Kidney epithelial cell (primary cell): ENCODE results near the gene SNN. TPM values are rescaled to one million over a fixed set of nuclear protein-coding genes. Genes with fewer than 3 reads are reported as not detected.

Experiments
- DNase-seq: peaks from one replicate; pipeline ENCODE4 v3.0.0-alpha.2; 2010; ENCODE audit warnings: low read depth
- H3K27me3 ChIP-seq: 2 replicates; pipeline ENCODE4 v1.6.0; 2011; ENCODE audit warnings: low read length; ENCODE audit not compliant: control insufficient read depth, insufficient read depth
- H3K36me3 ChIP-seq: 2 replicates; pipeline ENCODE4 v1.5.1; 2011; ENCODE audit warnings: low read length; ENCODE audit not compliant: control insufficient read depth, insufficient read depth
- H3K4me3 ChIP-seq: 2 replicates; pipeline ENCODE4 v1.5.1; 2011; ENCODE audit warnings: low read depth, mild to moderate bottlenecking, control low read depth, low read length
- total RNA-seq: library from RNA; depleted of rRNA; stranded (reverse); fragments of >200 nt; gene quantifications from 2 replicates; pipeline ENCODE4 v1.2.3, GENCODE V29; 2015
- TF ChIP-seq, protein P1 (sequence below): IDR thresholded peaks from 2 replicates; pipeline ENCODE4 v1.5.1; 2011; ENCODE audit warnings: mild to moderate bottlenecking, moderate library complexity, low read length, control low read depth, inconsistent platforms; ENCODE audit not compliant: insufficient read depth, poor library complexity, severe bottlenecking

Gene SNN
- total RNA-seq, 1 donor from 2014 or later: 31.0 TPM

DNA sequence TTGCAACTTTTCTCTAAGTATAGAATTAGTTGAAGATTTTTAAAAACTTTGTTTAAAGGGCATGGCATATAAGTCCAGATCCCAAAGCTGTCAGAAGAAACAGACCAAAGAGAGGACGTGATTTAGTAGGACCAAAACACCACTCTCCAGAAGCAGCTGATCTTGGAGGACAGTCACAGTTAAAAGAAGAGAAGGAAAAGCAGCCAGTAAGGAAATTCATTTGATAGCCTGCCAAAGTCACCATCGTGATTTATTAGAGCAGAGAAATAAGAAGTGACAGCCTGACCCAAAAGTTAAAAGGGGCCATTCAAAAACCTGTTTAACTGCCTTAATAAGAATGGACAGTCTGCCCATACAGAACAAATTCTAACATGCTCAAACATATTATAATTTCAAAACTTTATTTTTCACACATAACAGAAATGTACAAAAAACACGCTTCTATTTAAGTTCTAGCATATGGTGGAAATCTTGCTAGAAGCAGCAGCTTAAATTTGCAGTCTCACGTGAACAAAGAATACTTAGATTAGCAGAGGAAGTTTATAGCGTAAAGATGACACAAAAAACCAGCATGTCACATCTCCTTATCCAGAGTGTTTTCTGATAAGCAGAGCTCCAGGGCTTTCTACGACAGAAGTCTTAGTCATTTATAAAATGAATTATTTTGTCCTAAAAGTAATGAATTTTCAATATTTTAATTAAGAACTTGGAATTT, 37.2 kb downstream of the SNN start:
- TF ChIP-seq, protein P1, sequence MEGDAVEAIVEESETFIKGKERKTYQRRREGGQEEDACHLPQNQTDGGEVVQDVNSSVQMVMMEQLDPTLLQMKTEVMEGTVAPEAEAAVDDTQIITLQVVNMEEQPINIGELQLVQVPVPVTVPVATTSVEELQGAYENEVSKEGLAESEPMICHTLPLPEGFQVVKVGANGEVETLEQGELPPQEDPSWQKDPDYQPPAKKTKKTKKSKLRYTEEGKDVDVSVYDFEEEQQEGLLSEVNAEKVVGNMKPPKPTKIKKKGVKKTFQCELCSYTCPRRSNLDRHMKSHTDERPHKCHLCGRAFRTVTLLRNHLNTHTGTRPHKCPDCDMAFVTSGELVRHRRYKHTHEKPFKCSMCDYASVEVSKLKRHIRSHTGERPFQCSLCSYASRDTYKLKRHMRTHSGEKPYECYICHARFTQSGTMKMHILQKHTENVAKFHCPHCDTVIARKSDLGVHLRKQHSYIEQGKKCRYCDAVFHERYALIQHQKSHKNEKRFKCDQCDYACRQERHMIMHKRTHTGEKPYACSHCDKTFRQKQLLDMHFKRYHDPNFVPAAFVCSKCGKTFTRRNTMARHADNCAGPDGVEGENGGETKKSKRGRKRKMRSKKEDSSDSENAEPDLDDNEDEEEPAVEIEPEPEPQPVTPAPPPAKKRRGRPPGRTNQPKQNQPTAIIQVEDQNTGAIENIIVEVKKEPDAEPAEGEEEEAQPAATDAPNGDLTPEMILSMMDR: no peak
- H3K27me3 ChIP-seq: no peaks in the 10 kb centered on the region
- no peak overlapping the region for H3K4me3 ChIP-seq
- no peak for DNase-seq
- no peaks in the 10 kb centered on the region for H3K36me3 ChIP-seq

DNA sequence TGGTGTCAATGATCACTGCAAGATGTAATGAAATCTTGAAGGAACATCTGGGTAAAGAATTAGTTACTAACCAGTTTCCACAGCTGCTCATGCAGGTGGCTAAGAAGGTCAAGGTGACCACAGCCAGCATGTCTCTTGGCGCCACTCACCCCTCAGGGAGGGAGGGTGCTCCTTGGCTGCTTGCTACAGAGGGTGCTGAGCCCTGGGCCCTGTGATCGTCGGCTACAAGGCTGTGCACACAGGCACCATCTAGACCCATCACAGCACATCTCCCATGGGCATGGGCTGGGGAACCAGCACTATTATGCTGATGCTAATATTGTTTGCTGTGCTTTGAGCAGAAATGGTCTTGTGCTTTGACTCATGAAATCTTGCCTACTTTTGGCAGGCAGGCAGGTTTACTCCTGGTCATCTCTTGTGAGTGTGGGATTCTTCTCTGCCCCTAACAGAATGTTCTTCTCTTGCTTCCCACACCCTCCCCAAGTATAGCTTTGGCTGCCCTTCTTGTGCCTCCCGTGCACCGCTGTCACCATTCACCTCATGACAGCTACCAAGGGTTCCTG, 38.0 kb downstream of the SNN start:
- Histone ChIP-seq H3K27me3 (no peaks in the 10 kb centered on the region), H3K36me3 (no peaks in the 10 kb centered on the region), H3K4me3 (no peak overlapping the region)
- TF ChIP-seq, protein P1: no peak
- DNase-seq: no peak

DNA sequence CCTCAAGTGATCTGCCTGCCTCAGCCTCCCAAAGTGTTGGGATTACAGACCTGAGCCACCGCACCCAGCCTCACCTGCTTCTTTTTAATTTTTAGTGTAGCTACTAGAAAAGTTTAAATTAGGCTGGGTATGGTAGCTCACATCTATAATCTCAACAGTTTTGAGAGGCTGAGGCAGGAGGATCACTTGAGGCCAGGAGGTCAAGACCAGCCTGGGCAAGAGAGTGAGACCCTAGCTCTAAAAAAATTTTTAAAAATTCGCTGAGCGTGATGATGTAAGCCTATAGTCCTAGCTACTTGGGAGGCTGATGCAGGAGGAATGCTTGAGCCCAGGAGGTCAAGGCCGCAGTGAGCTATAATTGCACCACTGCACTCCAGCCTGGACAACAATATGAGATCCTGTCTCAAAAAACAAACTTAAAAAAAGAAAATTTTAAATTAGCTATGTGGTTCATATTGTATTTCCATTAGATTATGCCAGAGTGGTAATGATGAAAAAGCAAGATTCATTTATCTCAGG, 39.5 kb downstream of the SNN start:
- DNase-seq: no peak
- no peaks in the 10 kb centered on the region for H3K36me3 ChIP-seq
- no peak overlapping the region for H3K4me3 ChIP-seq
- H3K27me3 ChIP-seq: no peaks in the 10 kb centered on the region
- TF ChIP-seq, protein P1: no peak

DNA sequence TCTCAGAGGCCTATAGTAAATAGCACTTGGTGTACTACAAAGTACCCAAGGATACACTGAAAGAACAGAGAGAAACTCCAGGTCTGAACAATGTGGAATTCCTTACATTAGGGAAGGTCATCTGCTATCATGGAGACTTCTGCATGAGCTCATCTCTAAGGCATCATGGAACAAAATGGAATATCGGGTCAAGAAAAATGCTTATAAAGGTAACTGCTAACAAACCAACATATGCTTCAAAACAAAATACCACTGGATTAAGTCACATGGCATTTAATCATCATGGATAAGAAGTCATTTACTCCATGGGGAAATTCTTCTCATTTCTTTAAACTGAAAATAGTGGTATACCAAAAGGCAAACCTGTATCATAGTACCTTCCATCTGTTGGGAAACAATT, 40.2 kb downstream of the SNN start:
- no peak overlapping the region for H3K4me3 ChIP-seq
- H3K27me3 ChIP-seq: no peaks in the 10 kb centered on the region
- TF ChIP-seq, protein P1: no peak
- no peaks in the 10 kb centered on the region for H3K36me3 ChIP-seq
- DNase-seq: no peak

DNA sequence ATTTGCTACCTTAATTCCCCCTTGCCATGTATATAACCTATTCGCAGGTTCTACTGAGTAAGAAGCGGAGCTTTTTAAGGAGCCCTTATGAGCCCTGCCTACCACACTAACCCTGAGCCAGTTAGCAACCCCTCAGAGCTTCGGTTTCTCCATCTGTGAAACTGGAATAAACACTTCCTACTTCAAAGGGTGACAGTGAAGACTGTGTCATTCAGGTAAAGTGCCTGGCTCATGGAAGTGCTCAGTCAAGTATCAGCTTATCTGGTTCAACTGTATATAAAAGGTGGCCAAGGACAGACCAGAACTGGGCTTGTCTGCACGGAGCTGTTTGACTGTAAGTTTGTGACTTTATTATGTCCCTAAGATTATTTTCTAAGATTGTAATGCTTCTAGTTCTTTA, 43.4 kb downstream of the SNN start:
- H3K27me3 ChIP-seq: no peaks in the 10 kb centered on the region

More for the DNA sequence above, 43.4 kb downstream of the SNN start:
- no peak overlapping the region for H3K4me3 ChIP-seq
- H3K36me3 ChIP-seq: no peaks in the 10 kb centered on the region
- DNase-seq: no peak
- TF ChIP-seq, protein P1: no peak
